GM21390 (cell line): Measurements from ENCODE around the gene HOTAIR.

Experiments used
- ATAC-seq: cut with Tn5 transposase; IDR thresholded peaks from one replicate; pipeline ENCODE4 v1.9.1; 2021; ENCODE audit not compliant: unreplicated experiment

The HOTAIR gene

DNA sequence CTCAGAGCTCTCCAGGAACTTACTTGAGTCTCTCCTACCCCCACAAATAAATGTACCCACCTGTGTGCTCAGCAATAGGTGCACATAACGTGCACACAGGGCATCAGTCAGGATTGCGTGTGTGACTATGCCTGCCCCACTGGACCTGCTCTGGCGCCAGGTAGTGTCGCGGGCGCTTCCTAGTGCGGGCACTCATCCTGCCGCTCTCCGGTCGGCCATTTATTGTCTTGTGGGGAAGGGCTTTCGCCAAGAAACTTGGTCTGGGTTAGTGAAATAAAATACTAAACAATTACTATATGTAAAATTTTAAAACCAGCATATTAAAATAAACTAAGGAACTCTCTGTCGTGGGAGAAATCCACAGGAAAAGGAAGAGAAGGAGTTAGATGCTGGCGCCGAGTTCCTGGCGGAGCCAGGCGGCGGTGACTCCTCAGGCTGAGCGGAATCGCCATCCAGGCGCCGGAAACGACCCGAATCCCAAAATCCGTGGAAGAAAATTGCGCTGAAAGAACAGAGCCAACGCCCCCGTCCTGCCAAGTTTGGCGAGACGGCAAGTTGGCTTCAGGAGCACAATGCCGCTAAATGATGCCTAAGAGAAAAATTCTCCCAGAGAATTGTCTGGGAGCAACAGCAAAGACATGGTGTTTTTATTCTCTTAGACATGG is 44.0 kb downstream of the HOTAIR start:
- ATAC-seq, result no peak

GRCh38 chr12:53929527-53929926 is 45.2 kb downstream of the HOTAIR start:
- ATAC-seq, result no peak

GRCh38 chr12:53928054-53928835 is 46.5 kb downstream of the HOTAIR start:
- no peak for ATAC-seq

DNA sequence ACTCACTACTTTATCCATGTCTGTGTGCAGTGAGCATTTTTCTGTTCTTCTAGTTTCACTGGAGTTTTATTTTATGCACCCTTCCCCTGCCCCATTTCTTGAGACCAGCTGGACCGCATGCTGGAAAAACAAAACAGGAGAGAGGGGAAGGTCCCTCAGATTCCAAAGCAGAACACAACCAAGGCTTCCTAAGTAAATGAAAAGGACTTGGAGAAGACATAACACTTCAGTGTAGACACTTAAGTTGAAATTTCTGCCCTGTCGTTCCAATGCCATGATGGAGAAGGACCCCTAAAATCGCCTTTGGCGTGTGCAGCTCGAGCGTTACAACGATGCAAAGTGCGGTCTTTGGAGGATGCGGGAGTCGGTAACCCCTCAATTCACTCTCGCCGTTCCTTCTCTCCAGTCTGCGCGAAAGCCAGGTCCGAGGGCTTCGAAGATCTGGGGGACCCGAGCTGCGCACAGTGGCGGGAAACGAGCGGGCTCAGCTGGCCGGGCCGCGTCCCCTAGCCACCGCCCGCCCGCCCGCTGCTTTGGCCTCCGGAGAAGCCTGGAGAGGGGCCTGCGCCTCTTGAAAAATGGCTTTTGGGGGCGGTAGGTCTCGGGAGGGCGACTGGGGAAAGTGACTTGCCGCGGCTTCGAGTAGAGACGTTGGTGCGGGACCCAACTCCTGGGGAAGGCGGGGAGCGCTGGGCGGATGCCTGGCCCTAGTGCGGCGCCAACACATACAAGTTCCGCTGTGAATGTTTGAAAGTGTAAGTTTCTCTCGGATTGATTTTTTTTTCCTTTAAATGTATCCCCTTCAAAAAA is 47.3 kb downstream of the HOTAIR start:
- ATAC-seq, result no peak

DNA sequence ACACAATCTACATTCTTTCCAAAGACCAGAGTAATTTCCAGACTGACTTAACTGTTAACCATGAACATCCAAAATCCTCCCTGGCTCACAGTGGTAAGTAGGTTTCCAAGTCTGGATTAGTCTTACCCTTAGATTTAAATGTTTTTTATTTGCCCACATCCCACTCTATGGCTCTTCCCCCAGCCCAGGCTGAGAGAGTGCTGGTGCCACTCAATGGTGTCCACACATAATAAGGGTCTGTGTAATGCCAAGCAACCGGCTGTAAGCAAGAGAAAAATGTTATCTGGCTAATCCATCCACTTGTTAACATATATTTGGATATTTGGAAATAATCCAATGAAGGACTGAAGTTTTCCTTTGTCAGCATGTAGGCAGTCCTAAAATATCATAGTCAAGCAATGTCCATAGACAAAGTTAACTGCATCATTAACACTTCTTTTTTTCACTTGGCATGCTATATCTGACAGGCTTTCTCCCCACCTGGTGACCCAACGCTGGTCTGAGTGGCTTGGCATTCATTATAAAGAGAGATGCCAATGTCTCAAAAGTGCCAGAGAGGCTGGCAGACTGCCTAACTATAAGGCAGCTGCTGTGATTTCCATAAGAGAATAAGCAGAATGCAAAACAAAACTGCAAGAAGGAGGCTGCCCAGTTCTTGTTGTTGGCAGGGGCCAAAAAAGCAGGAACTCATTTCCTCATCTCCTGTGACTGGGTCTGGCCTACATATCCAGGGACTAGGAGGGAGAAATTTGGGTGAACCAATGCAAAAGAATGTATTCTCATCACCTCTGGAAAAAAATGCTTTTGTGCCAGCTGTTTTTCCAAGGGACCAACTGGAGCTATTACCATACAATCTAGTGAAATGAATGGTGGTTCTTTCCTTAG is 50.0 kb downstream of the HOTAIR start:
- ATAC-seq, result no peak

- no peak for ATAC-seq
Measured at GRCh38 chr12:53916788-53917655, 57.7 kb downstream of the HOTAIR start.
